HUDEP-2 (cell line): ENCODE measurements around the gene PXMP4.
A peak's percentile ranks its signal among the peaks of the same experiment; 100 is the strongest.

Experiments used
- DNase-seq, 76 experiments: peaks; one replicate each; lab custom pipeline; 2025; ENCODE audit not compliant: unreplicated experiment in 76 of 76; lab: John Stamatoyannopoulos, UW

Gene PXMP4

DNA sequence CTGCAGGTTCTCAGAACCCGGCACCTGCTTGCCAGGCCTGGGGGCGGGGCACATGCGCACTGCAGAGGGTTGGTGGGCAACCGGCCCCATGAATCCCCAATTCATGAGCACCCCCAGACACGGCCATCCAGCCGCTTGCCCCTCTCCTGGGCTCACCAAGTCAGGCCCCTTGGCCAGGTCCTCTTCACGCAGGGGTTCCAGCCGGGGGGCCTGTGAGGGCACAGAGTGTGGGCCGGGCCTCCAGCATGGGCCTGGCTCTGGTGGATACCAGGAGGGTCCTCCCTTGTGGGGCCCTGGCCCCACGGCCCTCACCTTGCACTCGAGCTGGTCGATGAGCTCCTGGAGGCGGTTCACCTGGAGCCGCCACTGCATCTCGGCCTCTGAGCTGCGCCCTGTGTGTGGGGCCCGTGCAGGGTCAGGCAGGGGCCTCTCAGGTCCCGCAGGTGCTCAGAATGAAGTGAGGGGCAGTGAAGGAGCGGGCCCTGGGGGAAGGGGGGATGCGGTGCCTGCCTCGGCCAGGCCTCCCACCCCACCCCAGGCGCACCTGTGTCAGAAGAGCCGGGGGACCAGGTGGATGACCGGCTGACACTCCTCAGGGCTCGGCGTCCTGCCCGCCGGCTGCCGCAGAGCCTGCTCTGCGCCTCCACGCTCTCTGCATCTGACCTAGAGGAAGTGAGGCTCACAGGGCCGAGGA lies 60.6 kb downstream of the PXMP4 start:
- DNase-seq: no peak

DNA sequence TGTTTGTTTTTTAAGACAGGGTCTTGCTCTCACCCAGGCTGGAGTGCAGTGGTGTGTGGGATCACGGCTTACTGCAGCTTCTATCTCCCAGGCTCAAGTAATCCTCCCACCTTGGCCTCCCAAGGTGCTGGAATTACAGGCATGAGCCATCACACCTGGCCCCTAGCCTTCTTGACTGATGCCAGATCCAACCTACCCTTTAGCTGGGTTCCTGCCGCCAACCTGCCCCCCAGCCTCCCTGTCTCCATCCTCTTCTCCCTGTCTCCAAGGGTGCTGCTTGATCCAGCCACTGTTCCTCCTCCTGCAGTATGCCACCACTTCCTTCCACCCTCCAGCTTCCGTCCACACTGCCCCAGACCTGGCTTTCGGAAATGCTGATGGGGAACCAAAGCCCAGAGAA lies 61.2 kb downstream of the PXMP4 start:
- no peak for DNase-seq

DNA sequence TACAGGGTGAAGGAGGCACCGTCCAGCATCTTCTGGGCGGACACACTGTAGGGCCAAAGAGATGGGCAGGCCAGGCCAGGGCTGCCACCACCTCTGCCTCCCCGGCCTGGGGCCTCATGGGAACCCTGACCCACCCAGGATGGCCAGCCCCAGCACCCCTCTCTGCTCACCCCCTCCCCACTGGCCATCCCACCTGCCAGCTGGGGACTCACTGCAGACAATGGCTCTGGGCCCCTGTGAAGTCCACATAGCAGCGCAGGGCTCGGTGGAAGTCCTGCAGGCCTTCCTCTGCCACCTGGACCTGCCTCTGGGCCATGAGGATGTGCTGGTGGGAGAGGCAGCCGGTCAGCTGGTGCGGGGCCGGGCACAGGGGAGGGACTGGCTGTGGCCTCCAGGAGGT lies 61.6 kb downstream of the PXMP4 start:
- no peak for DNase-seq

DNA sequence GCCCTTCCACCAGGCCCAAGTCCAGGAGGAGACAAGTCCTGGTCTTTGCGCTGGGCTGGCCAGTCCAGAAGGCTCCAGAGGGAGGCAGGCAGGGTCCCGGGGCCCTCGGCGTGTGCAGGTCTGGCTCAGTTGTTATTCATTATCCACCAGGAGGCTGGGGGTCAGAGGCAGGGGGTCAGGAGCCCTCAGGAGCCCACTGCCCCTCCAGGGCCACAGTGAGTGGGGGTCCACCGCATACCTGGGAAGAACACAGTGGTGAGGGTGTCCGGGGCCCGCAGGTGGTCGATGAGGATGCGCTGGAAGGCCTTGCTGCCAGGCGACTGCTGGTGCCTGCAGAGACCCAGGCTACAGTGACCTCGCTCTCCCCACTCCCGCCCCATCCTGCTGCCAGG lies 62.4 kb downstream of the PXMP4 start:
- DNase-seq: no peak

DNA sequence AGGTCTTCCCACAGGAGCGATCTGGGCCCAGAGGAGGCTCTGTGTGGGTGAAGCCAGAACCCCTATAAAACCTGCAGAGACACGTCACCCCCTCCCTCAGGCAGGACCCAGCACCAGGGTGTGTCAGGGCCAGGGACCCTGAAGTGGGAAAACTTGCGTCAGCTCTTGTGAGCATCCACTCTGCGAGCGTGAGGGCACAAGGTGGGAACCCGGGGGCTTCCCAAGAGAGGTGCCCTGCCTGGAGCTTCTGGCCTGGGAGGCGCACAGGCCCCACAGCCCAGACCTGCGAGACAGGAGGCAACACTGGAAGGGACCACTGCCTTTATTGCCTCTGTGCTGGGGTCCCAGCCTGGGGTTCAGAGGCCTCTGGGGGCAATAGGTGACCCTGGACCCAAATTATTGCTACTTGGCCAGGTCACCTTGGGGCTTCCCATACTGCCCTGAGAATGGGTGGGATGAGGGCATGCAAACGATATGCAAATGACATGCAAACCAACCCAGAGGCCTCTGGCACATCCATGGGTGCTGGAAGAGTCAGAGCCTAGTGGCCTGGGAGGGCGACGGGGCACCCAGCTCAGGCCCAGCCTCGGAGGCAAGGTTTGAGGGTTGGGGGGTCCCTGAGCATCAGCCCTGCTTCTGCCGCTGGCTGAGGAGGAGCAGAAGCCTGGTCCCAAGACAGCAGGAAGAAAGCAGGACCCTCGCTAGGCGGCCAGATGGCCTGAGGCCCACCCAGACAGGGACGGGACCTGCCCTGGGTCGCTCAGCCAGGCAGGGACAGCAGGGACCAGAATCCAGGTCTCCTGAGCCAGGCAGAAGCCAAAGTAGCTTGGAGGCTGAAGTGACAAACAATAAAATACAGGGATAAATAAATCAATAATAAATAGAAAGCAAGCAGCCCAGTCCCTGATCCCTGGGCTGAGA lies 63.1 kb downstream of the PXMP4 start:
- DNase-seq: no peak

DNA sequence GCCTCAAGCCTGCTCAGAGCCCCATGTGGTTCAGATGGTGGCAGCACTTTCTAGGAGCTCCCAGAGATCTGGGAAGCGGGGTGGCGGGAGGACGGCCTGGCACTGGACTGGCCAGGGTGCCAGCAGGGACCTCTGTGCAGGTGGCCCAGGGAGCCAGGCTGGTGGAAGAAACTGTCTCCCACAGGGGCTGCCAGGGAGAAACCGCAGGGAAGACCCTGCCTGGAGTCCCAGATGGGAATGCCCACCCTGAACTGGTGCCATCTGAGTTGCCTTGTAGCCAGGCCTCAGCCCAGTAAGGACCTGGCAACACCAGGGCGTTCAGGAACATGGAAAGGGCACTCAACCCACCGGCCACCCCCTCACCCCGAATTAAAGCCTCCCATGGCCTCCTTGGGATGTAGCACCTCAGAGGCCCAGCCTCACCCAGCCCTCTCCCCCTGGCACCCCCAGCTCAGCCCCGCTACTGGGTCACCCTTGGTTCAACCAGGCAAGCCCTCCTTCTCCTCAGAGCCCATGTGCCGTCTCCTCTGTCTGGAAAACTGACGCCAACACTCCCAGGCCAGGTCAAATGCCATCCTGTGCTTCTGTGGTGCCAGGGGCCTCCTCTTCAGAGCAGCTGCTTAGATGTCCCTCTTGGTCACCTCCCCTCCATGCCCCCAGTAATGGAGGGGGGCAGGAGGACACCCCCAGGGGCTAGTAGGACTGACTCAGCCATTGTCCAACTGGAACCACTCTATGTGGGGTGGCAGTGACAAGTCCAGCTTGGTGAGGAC lies 63.9 kb downstream of the PXMP4 start:
- DNase-seq: no peak

DNA sequence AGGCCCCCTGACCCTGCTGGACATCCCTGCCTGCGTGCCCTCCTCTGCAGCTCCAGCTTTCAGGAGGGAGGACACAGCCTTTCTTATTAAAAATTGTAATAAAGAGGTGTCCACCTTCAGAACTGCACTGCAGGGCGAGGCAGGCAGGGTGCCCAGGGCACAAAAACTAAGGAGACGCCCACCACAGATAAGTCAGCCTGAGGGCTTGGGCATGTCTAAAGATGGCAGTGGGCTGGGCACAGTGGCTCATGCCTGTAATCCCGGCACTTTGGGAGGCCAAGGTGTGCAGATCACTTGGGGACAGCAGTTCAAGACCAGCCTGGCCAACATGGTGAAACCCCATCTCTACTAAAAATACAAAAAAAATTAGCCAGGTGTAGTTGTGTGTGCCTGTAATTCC lies 64.9 kb downstream of the PXMP4 start:
- DNase-seq: peak in 6 of 76 experiments; percentile 3 to 22 (median 10)

DNA sequence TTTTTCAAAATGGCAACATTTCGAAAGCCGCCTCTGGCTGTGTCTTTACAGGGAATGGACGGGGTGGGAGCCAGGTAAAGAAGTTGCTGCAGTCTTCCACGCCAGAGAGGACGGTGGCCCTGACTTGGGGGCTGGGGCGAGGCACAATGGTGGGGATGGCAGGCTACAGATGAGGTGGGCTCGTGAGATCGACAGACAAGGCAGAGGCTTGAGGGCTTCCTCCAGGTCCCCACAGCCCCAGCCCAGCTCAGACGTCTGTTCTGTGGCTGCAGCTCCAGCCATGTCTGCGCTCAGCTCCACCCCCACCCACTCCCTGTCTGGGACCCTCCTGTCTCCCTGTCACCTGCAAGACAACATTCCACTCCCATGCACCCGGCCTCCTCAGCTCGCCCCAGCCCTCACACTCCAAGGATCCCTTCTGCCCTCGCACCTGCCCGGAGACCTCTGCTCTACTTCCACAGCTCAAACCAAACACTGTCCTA lies 65.4 kb downstream of the PXMP4 start:
- no peak for DNase-seq

DNA sequence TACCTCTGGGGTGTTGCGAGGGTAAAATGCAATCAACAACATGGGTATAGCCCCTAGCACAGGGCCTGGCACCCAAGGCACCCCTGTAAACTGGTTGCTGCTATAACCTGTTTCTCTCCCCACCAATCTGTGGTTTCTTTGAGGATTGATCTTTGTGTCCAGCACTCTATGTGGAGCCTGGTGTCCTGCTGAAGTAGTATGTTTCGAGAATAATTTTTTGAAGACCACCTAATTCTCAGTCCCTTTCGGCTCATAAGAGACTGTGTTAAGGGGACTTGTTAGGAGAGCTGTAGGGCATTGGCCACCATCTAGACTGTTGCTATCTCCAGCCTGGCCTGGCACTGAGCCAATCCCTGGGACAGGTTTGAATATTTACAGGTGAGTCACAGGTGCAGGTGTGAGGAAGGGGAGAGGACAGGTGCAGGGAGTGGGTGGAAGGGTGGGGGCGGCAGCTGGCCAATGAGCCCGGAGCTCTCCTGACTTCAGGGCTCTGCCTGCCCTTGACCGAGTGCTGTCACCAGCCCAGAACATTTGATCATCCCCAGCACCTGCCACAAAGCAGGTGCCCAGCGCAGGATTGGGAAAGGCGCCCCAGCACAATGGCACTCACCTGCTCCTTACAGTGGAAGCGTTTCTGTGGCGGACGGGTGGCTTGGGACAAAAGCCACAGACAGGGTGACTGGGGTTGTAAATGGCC lies 66.1 kb downstream of the PXMP4 start:
- no peak for DNase-seq

DNA sequence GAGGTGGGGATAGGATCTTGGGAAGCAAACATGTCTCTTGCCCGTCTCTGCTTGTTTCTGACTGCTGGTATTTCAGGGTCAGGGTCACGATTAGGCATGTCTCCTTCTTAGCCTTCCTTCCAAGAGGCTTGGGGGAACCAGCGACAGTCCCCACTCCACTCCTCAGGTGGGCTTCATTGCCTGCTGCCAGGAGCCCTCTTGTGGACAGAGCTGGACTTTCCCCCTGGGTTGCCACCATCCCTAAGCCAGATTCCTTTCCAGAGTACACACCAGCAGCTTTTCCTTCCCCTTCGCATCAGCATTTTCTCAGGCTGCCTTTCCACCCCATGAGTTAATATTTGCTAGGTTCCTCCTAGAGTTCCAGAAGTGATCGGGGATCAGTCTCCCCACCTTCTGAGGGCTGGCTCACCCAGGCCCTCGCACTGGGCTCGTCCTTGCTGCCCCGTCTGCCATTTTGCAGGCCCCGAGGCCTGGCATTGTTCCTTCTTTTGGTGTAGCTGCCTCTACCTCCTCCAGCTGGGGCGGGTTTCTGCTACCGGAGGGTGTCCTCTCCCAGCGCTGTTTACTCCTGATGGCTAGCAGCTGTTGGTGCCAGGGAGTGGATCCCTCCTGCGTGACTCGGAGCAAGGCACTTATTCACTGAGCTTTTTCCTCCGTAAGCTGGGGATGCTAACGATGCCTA lies 66.8 kb downstream of the PXMP4 start:
- peak in 42 of 76 experiments; percentile 10 to 57 (median 30) for DNase-seq
